ENCODE measurements around the gene PER1.

Gene PER1

GRCh38 chr17:8153525-8153956, 1.3 kb upstream of the PER1 start:
- DNase-seq, result peak; percentile 88 to 97

- no peak for DNase-seq
These were observed 837 bp upstream of the PER1 start for GRCh38 chr17:8153031-8153451.

GRCh38 chr17:8151641-8152111, 528 bp downstream of the PER1 start:
- DNase-seq, result peak; percentile 70 to 76

GRCh38 chr17:8151120-8151640, 1.0 kb downstream of the PER1 start:
- DNase-seq, result peak; percentile 43 to 67

GRCh38 chr17:8150194-8151119, 1.7 kb downstream of the PER1 start:
- no peak for DNase-seq

GRCh38 chr17:8149419-8150193, 2.6 kb downstream of the PER1 start:
- DNase-seq, result no peak

GRCh38 chr17:8148560-8148959, 3.6 kb downstream of the PER1 start:
- no peak for DNase-seq

GRCh38 chr17:8147805-8148404, 4.3 kb downstream of the PER1 start:
- DNase-seq, result no peak

GRCh38 chr17:8147141-8147804, 4.9 kb downstream of the PER1 start:
- DNase-seq, result no peak

- no peak for DNase-seq
These were observed 5.6 kb downstream of the PER1 start for GRCh38 chr17:8146381-8147140.

GRCh38 chr17:8145811-8146210, 6.4 kb downstream of the PER1 start:
- DNase-seq, result no peak

- no peak for DNase-seq
These were observed 7.6 kb downstream of the PER1 start for GRCh38 chr17:8144401-8145231.

GRCh38 chr17:8143581-8144400, 8.4 kb downstream of the PER1 start:
- no peak for DNase-seq

GRCh38 chr17:8142887-8143580, 9.2 kb downstream of the PER1 start:
- DNase-seq, result no peak

- DNase-seq, result no peak
These were observed 9.9 kb downstream of the PER1 start for GRCh38 chr17:8142158-8142886.

GRCh38 chr17:8141741-8142140, 10.5 kb downstream of the PER1 start:
- no peak for DNase-seq

GRCh38 chr17:8141045-8141444, 11.2 kb downstream of the PER1 start:
- no peak for DNase-seq
